Measurements from ENCODE around the gene ST14. TPM values are rescaled to one million over a fixed set of nuclear protein-coding genes. Genes with fewer than 3 reads are reported as not detected.

Gene ST14
- total and polyA plus RNA-seq, 2 donors (not counting 3 experiments of a cell fraction or from before 2014, with no cell fraction given) = 0.08 TPM; not detected in 1

- intact Hi-C loops (cut with micrococcal nuclease) = loop anchor here (2.0 to 5.0 kb wide), 2 partner anchors 346 to 367 kb away; no protein-coding TSS in a partner anchor
- H3K79me2 ChIP-seq (ENCODE audit: control insufficient read depth, insufficient read depth, low read length) = peaks cover 14% of the 10 kb centered on the region
- H2AFZ ChIP-seq (ENCODE audit: low read depth, low read length) = no peak overlapping the region
- no peaks in the 10 kb centered on the region for H3K9me1 ChIP-seq (replicated peaks; ENCODE audit: control insufficient read depth, extremely low read depth, insufficient read depth, low read length)
- DNase-seq (ENCODE audit: low read depth, low spot score) (no peak), FAIRE-seq (no peak)
- no peak for TF ChIP-seq POLR2A (IDR thresholded peaks at IDR 0.05; ENCODE audit: low read depth, low read length)
- no peak for TF ChIP-seq MAX (IDR thresholded peaks at IDR 0.05; ENCODE audit: insufficient read depth, insufficient read length)
- TF ChIP-seq GATA2 (IDR thresholded peaks at IDR 0.05; ENCODE audit: insufficient read depth, insufficient read length, low read depth, low read length) = no peak
- TF ChIP-seq FOS (IDR thresholded peaks at IDR 0.05; ENCODE audit: borderline replicate concordance, insufficient read depth, low read length) = no peak
- TF ChIP-seq EZH2 (IDR thresholded peaks at IDR 0.05; ENCODE audit: borderline replicate concordance, low read depth, low read length, severe bottlenecking) = no peak
- no peak for TF ChIP-seq MYC (IDR thresholded peaks at IDR 0.05; ENCODE audit: low read depth, low read length)
- TF ChIP-seq, protein P1, sequence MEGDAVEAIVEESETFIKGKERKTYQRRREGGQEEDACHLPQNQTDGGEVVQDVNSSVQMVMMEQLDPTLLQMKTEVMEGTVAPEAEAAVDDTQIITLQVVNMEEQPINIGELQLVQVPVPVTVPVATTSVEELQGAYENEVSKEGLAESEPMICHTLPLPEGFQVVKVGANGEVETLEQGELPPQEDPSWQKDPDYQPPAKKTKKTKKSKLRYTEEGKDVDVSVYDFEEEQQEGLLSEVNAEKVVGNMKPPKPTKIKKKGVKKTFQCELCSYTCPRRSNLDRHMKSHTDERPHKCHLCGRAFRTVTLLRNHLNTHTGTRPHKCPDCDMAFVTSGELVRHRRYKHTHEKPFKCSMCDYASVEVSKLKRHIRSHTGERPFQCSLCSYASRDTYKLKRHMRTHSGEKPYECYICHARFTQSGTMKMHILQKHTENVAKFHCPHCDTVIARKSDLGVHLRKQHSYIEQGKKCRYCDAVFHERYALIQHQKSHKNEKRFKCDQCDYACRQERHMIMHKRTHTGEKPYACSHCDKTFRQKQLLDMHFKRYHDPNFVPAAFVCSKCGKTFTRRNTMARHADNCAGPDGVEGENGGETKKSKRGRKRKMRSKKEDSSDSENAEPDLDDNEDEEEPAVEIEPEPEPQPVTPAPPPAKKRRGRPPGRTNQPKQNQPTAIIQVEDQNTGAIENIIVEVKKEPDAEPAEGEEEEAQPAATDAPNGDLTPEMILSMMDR (IDR thresholded peaks at IDR 0.05; ENCODE audit: extremely low read depth in 1 of 2, insufficient read depth in 1 of 2, low read depth in 1 of 2, low read length in 2 of 2) = no peak
- TF ChIP-seq JUN (IDR thresholded peaks at IDR 0.05; ENCODE audit: borderline replicate concordance, insufficient read depth, insufficient read length, low read depth) = no peak
- TF ChIP-seq POLR2AphosphoS5 (IDR thresholded peaks at IDR 0.05; ENCODE audit: insufficient read depth, low read depth, low read length) = no peak
- BruUV-seq (replicated peaks) = no TSS peak
- no peaks in the 10 kb centered on the region for H3K4me1 ChIP-seq (ENCODE audit: control insufficient read depth, extremely low read depth, insufficient read depth, low read length)
- no peaks in the 10 kb centered on the region for H3K9me3 ChIP-seq (replicated peaks; ENCODE audit: control insufficient read depth, insufficient read depth, low read length)
- H3K36me3 ChIP-seq (ENCODE audit: control insufficient read depth in 2 of 2, extremely low read depth in 1 of 2, insufficient read depth in 2 of 2, low read length in 2 of 2) = peaks cover 38 to 45% of the 10 kb centered on the region in 2 experiments
- no peak overlapping the region for H3K4me2 ChIP-seq (ENCODE audit: insufficient read depth, low read length)
- POLR2A ChIA-PET = interaction anchor here (0.6 kb wide), 1 partner anchor 266 kb away, joined by 7 read pairs; no protein-coding TSS in a partner anchor
- H3K4me3 ChIP-seq (replicated peaks in 1 of 3; ENCODE audit: insufficient read depth in 1 of 3, low read depth in 1 of 3, low read length in 3 of 3) = no peak overlapping the region
- no peak overlapping the region for H3K9ac ChIP-seq (replicated peaks; ENCODE audit: extremely low read depth, insufficient read depth, low read length)
- H3K27ac ChIP-seq (ENCODE audit: insufficient read depth, low read depth, low read length) = no peak overlapping the region
- dilution Hi-C loops (cut with MboI; ENCODE audit: extremely low pct_ligation_motif_present, low sequenced_read_pairs) = no loop called here
- no peaks in the 10 kb centered on the region for H3K27me3 ChIP-seq (ENCODE audit: control insufficient read depth in 2 of 2, insufficient read depth in 2 of 2, low read length in 2 of 2)
- H4K20me1 ChIP-seq (replicated peaks; ENCODE audit: control insufficient read depth, extremely low read depth, insufficient read depth, low read length) = no peaks in the 10 kb centered on the region
- CTCF ChIA-PET = interaction anchor here (1.6 to 12.8 kb wide), 6 partner anchors 12 to 252 kb away, joined by 5 to 399 read pairs (median 28); no protein-coding TSS in a partner anchor
Observed at GRCh38 chr11:130133716-130134115, 25.9 kb upstream of the ST14 start.
